K562 (cell line): ENCODE data around the gene PALLD. TPM values are rescaled to one million over a fixed set of nuclear protein-coding genes. Genes with fewer than 3 reads are reported as not detected.
A peak's percentile ranks its signal among the peaks of the same experiment; 100 is the strongest.

Source experiments
- BRF1 ChIP-seq: IDR thresholded peaks from 3 replicates; pipeline ENCODE4 v1.6.1; 2011; ENCODE audit warnings: borderline replicate concordance, mild to moderate bottlenecking; ENCODE audit not compliant: insufficient read length; ENCODE audit errors: extremely low read depth
- MTA2 ChIP-seq: fragments of 450-650 bp; IDR thresholded peaks from 2 replicates; pipeline ENCODE4 v1.6.1; 2016; ENCODE audit warnings: low read depth
- NBN ChIP-seq: fragments of 450-650 bp; IDR thresholded peaks from 2 replicates; pipeline ENCODE4 v1.6.1; 2016; ENCODE audit warnings: low read depth, mild to moderate bottlenecking
- POLR3G ChIP-seq: IDR thresholded peaks from 2 replicates; pipeline ENCODE4 v1.6.1; 2011; ENCODE audit not compliant: insufficient read length, insufficient replicate concordance; ENCODE audit errors: extremely low read depth
- polyA plus RNA-seq, 8 experiments: library from polyadenylated mRNA; depleted of rRNA in 4 of 8; stranded (reverse) in 5 of 8; unstranded in 3 of 8; fragments of >200 nt; fragmentation: Nextera tagmentation in 2 of 8; fragmentation: Illumina TruSeq in 1 of 8; extraction: Ambion mirVana in 2 of 8; extraction: Trizol in 1 of 8; gene quantifications; 2 replicates each; pipeline versions ENCODE4 v1.2.1 to v1.2.3, GENCODE V29; 2011 to 2014; ENCODE audit warnings: inconsistent platforms in 1 of 8, missing spikeins in 1 of 8
- total RNA-seq, 7 experiments: library from RNA; depleted of rRNA in 6 of 7; stranded (reverse); fragments of >200 nt in 6 of 7; fragmentation: Illumina TruSeq in 2 of 7; extraction: Trizol in 2 of 7; gene quantifications; 2 replicates each; pipeline versions ENCODE4 v1.2.1 to v1.2.3, GENCODE V29; 2011 to 2021; ENCODE audit warnings: low replicate concordance in 1 of 7
- TF ChIP-seq, protein P1 (sequence below): sonication (generic); formaldehyde crosslinking; IDR thresholded peaks from 2 replicates; pipeline ENCODE4 v1.8.0; 2022; ENCODE audit warnings: mild to moderate bottlenecking, missing genetic modification reagents
- TF ChIP-seq, protein P2 (sequence below): sonication (generic); IDR thresholded peaks from 2 replicates; pipeline ENCODE4 v1.6.1; 2016
- TF ChIP-seq, protein P3 (sequence below): fragments of 450-650 bp; IDR thresholded peaks from 2 replicates; pipeline ENCODE4 v1.6.1; 2017; ENCODE audit warnings: antibody characterized with exemption

Gene PALLD
- total and polyA plus RNA-seq, 9 of the 15 experiments (the other 6 are each of a cell fraction or from before 2014, with no cell fraction given), result 0.01 to 0.35 (median 0.06) TPM; not detected in 3

DNA sequence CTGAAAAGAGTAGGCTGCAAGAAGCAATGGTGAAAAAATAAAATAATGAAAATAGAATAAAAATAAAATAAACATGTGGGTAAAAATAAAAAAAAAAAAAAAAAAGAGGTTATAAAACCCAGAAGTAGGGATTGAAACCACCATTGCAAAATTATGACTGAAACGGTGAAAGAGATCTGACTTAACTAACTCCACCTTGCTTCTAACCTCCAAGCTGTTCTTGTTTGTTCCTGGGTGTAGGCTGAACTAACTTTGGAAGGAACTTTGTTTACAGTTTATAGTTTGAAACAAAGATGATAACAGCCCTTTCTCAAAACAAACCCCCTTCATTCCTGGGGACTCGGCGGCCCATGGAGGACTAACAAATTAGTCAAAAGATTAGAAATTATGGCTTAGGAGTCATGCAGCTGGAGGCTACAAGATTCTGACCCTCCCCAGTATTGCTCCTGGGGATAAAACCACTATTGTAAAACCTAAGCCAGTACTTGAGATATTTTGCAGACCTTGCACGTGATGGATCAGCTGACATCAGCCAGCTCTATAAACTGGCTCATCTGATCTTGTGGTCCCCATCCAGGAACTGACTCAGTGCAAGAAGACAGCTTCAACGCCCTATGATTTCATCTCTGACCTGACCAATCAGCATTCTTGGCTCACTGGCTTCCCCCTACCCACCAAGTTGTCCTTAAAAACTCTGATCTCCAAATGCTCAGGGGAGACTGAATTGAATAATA lies 47.0 kb upstream of the PALLD start (continued):
- TF ChIP-seq, protein P1, sequence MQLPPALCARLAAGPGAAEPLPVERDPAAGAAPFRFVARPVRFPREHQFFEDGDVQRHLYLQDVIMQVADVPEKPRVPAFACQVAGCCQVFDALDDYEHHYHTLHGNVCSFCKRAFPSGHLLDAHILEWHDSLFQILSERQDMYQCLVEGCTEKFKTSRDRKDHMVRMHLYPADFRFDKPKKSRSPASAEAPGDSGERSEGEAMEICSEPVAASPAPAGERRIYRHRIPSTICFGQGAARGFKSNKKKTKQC (CRISPR knock-in tag), result no peak
- no peak for TF ChIP-seq POLR3G
- TF ChIP-seq MTA2, result no peak
- TF ChIP-seq, protein P2, sequence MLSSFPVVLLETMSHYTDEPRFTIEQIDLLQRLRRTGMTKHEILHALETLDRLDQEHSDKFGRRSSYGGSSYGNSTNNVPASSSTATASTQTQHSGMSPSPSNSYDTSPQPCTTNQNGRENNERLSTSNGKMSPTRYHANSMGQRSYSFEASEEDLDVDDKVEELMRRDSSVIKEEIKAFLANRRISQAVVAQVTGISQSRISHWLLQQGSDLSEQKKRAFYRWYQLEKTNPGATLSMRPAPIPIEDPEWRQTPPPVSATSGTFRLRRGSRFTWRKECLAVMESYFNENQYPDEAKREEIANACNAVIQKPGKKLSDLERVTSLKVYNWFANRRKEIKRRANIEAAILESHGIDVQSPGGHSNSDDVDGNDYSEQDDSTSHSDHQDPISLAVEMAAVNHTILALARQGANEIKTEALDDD, result 0 out of 2 replicates have a peak, but pooled peaks have one; percentile 21
- no peak for TF ChIP-seq BRF1
- TF ChIP-seq, protein P3, sequence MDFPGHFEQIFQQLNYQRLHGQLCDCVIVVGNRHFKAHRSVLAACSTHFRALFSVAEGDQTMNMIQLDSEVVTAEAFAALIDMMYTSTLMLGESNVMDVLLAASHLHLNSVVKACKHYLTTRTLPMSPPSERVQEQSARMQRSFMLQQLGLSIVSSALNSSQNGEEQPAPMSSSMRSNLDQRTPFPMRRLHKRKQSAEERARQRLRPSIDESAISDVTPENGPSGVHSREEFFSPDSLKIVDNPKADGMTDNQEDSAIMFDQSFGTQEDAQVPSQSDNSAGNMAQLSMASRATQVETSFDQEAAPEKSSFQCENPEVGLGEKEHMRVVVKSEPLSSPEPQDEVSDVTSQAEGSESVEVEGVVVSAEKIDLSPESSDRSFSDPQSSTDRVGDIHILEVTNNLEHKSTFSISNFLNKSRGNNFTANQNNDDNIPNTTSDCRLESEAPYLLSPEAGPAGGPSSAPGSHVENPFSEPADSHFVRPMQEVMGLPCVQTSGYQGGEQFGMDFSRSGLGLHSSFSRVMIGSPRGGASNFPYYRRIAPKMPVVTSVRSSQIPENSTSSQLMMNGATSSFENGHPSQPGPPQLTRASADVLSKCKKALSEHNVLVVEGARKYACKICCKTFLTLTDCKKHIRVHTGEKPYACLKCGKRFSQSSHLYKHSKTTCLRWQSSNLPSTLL, result no peak
- TF ChIP-seq NBN, result no peak
